RWPE2 (cell line): ENCODE measurements around the gene DAO.
"Not testable (repeated sequence)": the region's sequence is repeated elsewhere in the genome, so short reads cannot be mapped to it uniquely, and the experiment has no call there.

ENCODE experiments used
- ATAC-seq: fragments of 200-7000 bp; cut with Tn5 transposase; 3 replicates; pipeline ENCODE4 v1.9.1; 2021; ENCODE audit warnings: low read depth
- DNase-seq: peaks from one replicate; pipeline ENCODE4 v3.0.0-alpha.2; 2020; ENCODE audit warnings: low spot score
- H3K27ac ChIP-seq: fragments of 450-650 bp; 2 replicates; pipeline ENCODE4 v1.5.1; 2017; ENCODE audit warnings: mild to moderate bottlenecking; ENCODE audit not compliant: poor library complexity, severe bottlenecking
- H3K27me3 ChIP-seq: fragments of 250-450 bp; sonication (Bioruptor Pico); 2 replicates; pipeline ENCODE4 v1.5.1; 2021; ENCODE audit warnings: mild to moderate bottlenecking, moderate library complexity; ENCODE audit not compliant: insufficient read depth, poor library complexity, severe bottlenecking
- H3K36me3 ChIP-seq: fragments of 250-450 bp; sonication (Bioruptor Pico); 2 replicates; pipeline ENCODE4 v1.5.1; 2020; ENCODE audit warnings: low read depth, mild to moderate bottlenecking, moderate library complexity
- H3K4me1 ChIP-seq: fragments of 250-450 bp; sonication (Bioruptor Pico); 2 replicates; pipeline ENCODE4 v1.5.1; 2021; ENCODE audit warnings: mild to moderate bottlenecking, moderate library complexity; ENCODE audit not compliant: insufficient read depth, poor library complexity, severe bottlenecking
- H3K4me3 ChIP-seq: fragments of 250-450 bp; sonication (Bioruptor Pico); 2 replicates; pipeline ENCODE4 v1.5.1; 2021; ENCODE audit warnings: mild to moderate bottlenecking, moderate library complexity; ENCODE audit not compliant: severe bottlenecking
- H3K9me3 ChIP-seq: fragments of 250-450 bp; sonication (Bioruptor Pico); 2 replicates; pipeline ENCODE4 v1.5.1; 2021; ENCODE audit warnings: mild to moderate bottlenecking, moderate library complexity; ENCODE audit not compliant: severe bottlenecking
- CTCF ChIP-seq: fragments of 450-650 bp; IDR thresholded peaks from one replicate; pipeline ENCODE4 v1.5.1; 2017; ENCODE audit warnings: mild to moderate bottlenecking, moderate library complexity; ENCODE audit not compliant: poor library complexity, severe bottlenecking

DAO gene

GRCh38 chr12:108838194-108839017 lies 41.5 kb upstream of the DAO start:
- Histone ChIP-seq H3K36me3 (peaks cover 90% of the 10 kb centered on the region), H3K4me1 (peaks cover 56% of the 10 kb centered on the region), H3K9me3 (no peaks in the 10 kb centered on the region), H3K27ac (peak overlapping the region; percentile 98), H3K27me3 (no peaks in the 10 kb centered on the region), H3K4me3 (no peak overlapping the region)
- DNase-seq (peak; percentile 98), ATAC-seq (peak; percentile 86)
- TF ChIP-seq CTCF: no peak

GRCh38 chr12:108839018-108839889 lies 40.6 kb upstream of the DAO start:
- H3K27me3 ChIP-seq: no peaks in the 10 kb centered on the region
- DNase-seq (no peak), ATAC-seq (no peak)
- no peak overlapping the region for H3K4me3 ChIP-seq
- H3K27ac ChIP-seq: peak overlapping the region; percentile 98
- peaks cover 90% of the 10 kb centered on the region for H3K36me3 ChIP-seq
- TF ChIP-seq CTCF: no peak
- peaks cover 52% of the 10 kb centered on the region for H3K4me1 ChIP-seq
- H3K9me3 ChIP-seq: no peaks in the 10 kb centered on the region

GRCh38 chr12:108839890-108840230 lies 40.0 kb upstream of the DAO start:
- Histone ChIP-seq H3K4me3 (no peak overlapping the region), H3K9me3 (no peaks in the 10 kb centered on the region), H3K27ac (peak overlapping the region; percentile 98), H3K36me3 (peaks cover 89% of the 10 kb centered on the region), H3K27me3 (no peaks in the 10 kb centered on the region), H3K4me1 (peaks cover 47% of the 10 kb centered on the region)
- TF ChIP-seq CTCF: no peak
- ATAC-seq (no peak), DNase-seq (no peak)

GRCh38 chr12:108840605-108841332 lies 39.1 kb upstream of the DAO start:
- ATAC-seq (no peak), DNase-seq (no peak)
- H3K27ac ChIP-seq: peak overlapping the region; percentile 98
- H3K4me3 ChIP-seq: no peak overlapping the region
- no peak for TF ChIP-seq CTCF
- no peaks in the 10 kb centered on the region for H3K27me3 ChIP-seq
- no peaks in the 10 kb centered on the region for H3K9me3 ChIP-seq
- peaks cover 89% of the 10 kb centered on the region for H3K36me3 ChIP-seq
- peaks cover 47% of the 10 kb centered on the region for H3K4me1 ChIP-seq

- H3K27ac ChIP-seq: peak overlapping the region; percentile 98
- H3K27me3 ChIP-seq, DNase-seq, H3K4me3 ChIP-seq, ATAC-seq, H3K9me3 ChIP-seq: not testable (repeated sequence)
- H3K4me1 ChIP-seq: peaks cover 47% of the 10 kb centered on the region
- peaks cover 89% of the 10 kb centered on the region for H3K36me3 ChIP-seq
Observed at GRCh38 chr12:108841825-108842224, 38.1 kb upstream of the DAO start.
